Neural cell (in vitro differentiated cells): ENCODE data around the gene GLS. TPM values are rescaled to one million over a fixed set of nuclear protein-coding genes. Genes with fewer than 3 reads are reported as not detected.

ENCODE experiments used
- H2AFZ ChIP-seq: fragments of 200-600, 300-800 bp; sonication (generic), shearing (Covaris generic); 2 replicates; pipeline ENCODE4 v1.6.0; 2014; ENCODE audit warnings: low read depth, mild to moderate bottlenecking, antibody characterized with exemption, low read length, moderate library complexity
- H3F3A ChIP-seq: fragments of 200-600 bp; shearing (Covaris generic); 2 replicates; pipeline ENCODE4 v1.6.1; 2016; ENCODE audit warnings: mild to moderate bottlenecking, moderate library complexity, mixed read lengths, antibody characterized with exemption, low read length; ENCODE audit not compliant: insufficient read depth, poor library complexity, severe bottlenecking
- H3K27ac ChIP-seq: fragments of 200-600, 300-800 bp; sonication (generic), shearing (Covaris generic); 2 replicates; pipeline ENCODE4 v1.5.1; 2014; ENCODE audit warnings: mild to moderate bottlenecking, low read length, moderate library complexity
- H3K27me3 ChIP-seq: fragments of 300-800, 200-600 bp; sonication (generic), shearing (Covaris generic); 2 replicates; pipeline ENCODE4 v1.6.0; 2014; ENCODE audit warnings: mild to moderate bottlenecking, low read depth, low read length, moderate library complexity; ENCODE audit not compliant: insufficient read depth
- H3K36me3 ChIP-seq: fragments of 300-800, 200-600 bp; sonication (generic), shearing (Covaris generic); 2 replicates; pipeline ENCODE4 v1.5.1; 2014; ENCODE audit warnings: mild to moderate bottlenecking, antibody characterized with exemption, low read length, moderate library complexity; ENCODE audit not compliant: insufficient read depth
- H3K4me2 ChIP-seq: fragments of 300-800, 200-600 bp; sonication (generic), shearing (Covaris generic); 2 replicates; pipeline ENCODE4 v1.6.0; 2014; ENCODE audit warnings: mild to moderate bottlenecking, low read length
- H3K4me3 ChIP-seq: fragments of 300-800, 200-600 bp; sonication (generic), shearing (Covaris generic); 2 replicates; pipeline ENCODE4 v1.5.1; 2014; ENCODE audit warnings: mild to moderate bottlenecking, low read length, moderate library complexity
- H3K79me2 ChIP-seq: fragments of 200-600 bp; shearing (Covaris generic); replicated peaks from 2 replicates; pipeline ENCODE4 v1.6.0; 2014; ENCODE audit warnings: mild to moderate bottlenecking, low read length, moderate library complexity; ENCODE audit not compliant: insufficient read depth
- H3K9ac ChIP-seq: fragments of 300-800, 200-600 bp; sonication (generic), shearing (Covaris generic); 2 replicates; pipeline ENCODE4 v1.6.1; 2016; ENCODE audit warnings: mild to moderate bottlenecking, low read length, mixed read lengths
- H3K9me2 ChIP-seq: fragments of 200-600 bp; shearing (Covaris generic); 2 replicates; pipeline ENCODE4 v1.6.1; 2016; ENCODE audit warnings: mild to moderate bottlenecking, low read length, mixed read lengths; ENCODE audit not compliant: insufficient read depth
- H3K9me3 ChIP-seq: fragments of 200-600, 300-800 bp; sonication (generic), shearing (Covaris generic); 2 replicates; pipeline ENCODE4 v1.6.1; 2016; ENCODE audit warnings: mild to moderate bottlenecking, mixed run types, low read length, moderate library complexity, mixed read lengths
- H4K20me1 ChIP-seq: fragments of 200-600 bp; shearing (Covaris generic); 2 replicates; pipeline ENCODE4 v1.6.1; 2016; ENCODE audit warnings: mild to moderate bottlenecking, mixed run types; ENCODE audit not compliant: insufficient read depth
- CTCF ChIP-seq: fragments of 450-650 bp; IDR thresholded peaks from 2 replicates; pipeline ENCODE4 v1.5.1; 2014; ENCODE audit warnings: antibody characterized with exemption, mild to moderate bottlenecking, moderate library complexity; ENCODE audit not compliant: poor library complexity, severe bottlenecking
- EP300 ChIP-seq: fragments of 450-650 bp; conservative IDR thresholded peaks from 2 replicates; pipeline ENCODE4 v1.6.1; 2014; ENCODE audit warnings: antibody characterized with exemption, mild to moderate bottlenecking, moderate library complexity; ENCODE audit not compliant: poor library complexity, severe bottlenecking
- EZH2 ChIP-seq: fragments of 200-600, 300-800 bp; shearing (Covaris generic), sonication (generic); IDR thresholded peaks from 2 replicates; pipeline ENCODE4 v1.6.1; 2014; ENCODE audit warnings: antibody characterized with exemption, low read length, borderline replicate concordance, mild to moderate bottlenecking; ENCODE audit not compliant: insufficient read depth, poor library complexity, severe bottlenecking
- MXI1 ChIP-seq: fragments of 450-650 bp; conservative IDR thresholded peaks from 2 replicates; pipeline ENCODE4 v1.6.1; 2014; ENCODE audit warnings: antibody characterized with exemption, mild to moderate bottlenecking; ENCODE audit not compliant: poor library complexity, severe bottlenecking
- POLR2AphosphoS5 ChIP-seq: IDR thresholded peaks from 2 replicates; pipeline ENCODE4 v1.6.1; 2012
- RAD21 ChIP-seq: fragments of 450-650 bp; conservative IDR thresholded peaks from 2 replicates; pipeline ENCODE4 v1.6.1; 2014; ENCODE audit warnings: antibody characterized with exemption, mild to moderate bottlenecking, moderate library complexity
- REST ChIP-seq: IDR thresholded peaks from 2 replicates; pipeline ENCODE4 v1.6.1; 2012; ENCODE audit warnings: borderline replicate concordance
- SMC3 ChIP-seq: fragments of 450-650 bp; conservative IDR thresholded peaks from 2 replicates; pipeline ENCODE4 v1.6.1; 2014; ENCODE audit warnings: antibody characterized with exemption, mild to moderate bottlenecking, moderate library complexity; ENCODE audit not compliant: poor library complexity
- TAF1 ChIP-seq: IDR thresholded peaks from 2 replicates; pipeline ENCODE4 v1.6.1; 2012; ENCODE audit warnings: low read depth
- polyA plus RNA-seq: library from polyadenylated mRNA; depleted of rRNA; stranded (reverse); fragments of >200 nt; gene quantifications from 2 replicates; pipeline ENCODE4 v1.2.3, GENCODE V29; 2014

Gene GLS
- polyA plus RNA-seq, 1 donor from 2014 or later, result 90.2 TPM

GRCh38 chr2:190855245-190855644 lies 25.4 kb upstream of the GLS start:
- no peaks in the 10 kb centered on the region for H3K9me2 ChIP-seq
- H3K4me2 ChIP-seq, result no peak overlapping the region
- H3K9me3 ChIP-seq, result no peaks in the 10 kb centered on the region
- no peak overlapping the region for H3K27ac ChIP-seq
- H3K4me3 ChIP-seq, result no peak overlapping the region
- no peak overlapping the region for H3K9ac ChIP-seq
- no peaks in the 10 kb centered on the region for H3K79me2 ChIP-seq
- no peak overlapping the region for H2AFZ ChIP-seq
- no peaks in the 10 kb centered on the region for H3K27me3 ChIP-seq
- no peaks in the 10 kb centered on the region for H3K36me3 ChIP-seq
- H4K20me1 ChIP-seq, result no peaks in the 10 kb centered on the region
- no peaks in the 10 kb centered on the region for H3F3A ChIP-seq
- no peak for TF ChIP-seq REST
- no peak for TF ChIP-seq MXI1
- TF ChIP-seq POLR2AphosphoS5, result no peak
- no peak for TF ChIP-seq EP300
- no peak for TF ChIP-seq TAF1
- TF ChIP-seq RAD21, result no peak
- TF ChIP-seq CTCF, result no peak
- TF ChIP-seq EZH2, result no peak
- TF ChIP-seq SMC3, result no peak

- no peaks in the 10 kb centered on the region for H3K9me3 ChIP-seq
- no peak overlapping the region for H3K27ac ChIP-seq
- H2AFZ ChIP-seq, result no peak overlapping the region
- no peaks in the 10 kb centered on the region for H3K36me3 ChIP-seq
- no peaks in the 10 kb centered on the region for H3F3A ChIP-seq
- H3K4me3 ChIP-seq, result no peak overlapping the region
- no peak overlapping the region for H3K4me2 ChIP-seq
- H3K27me3 ChIP-seq, result no peaks in the 10 kb centered on the region
- TF ChIP-seq TAF1 (no peak), SMC3 (no peak)
- no peak overlapping the region for H3K9ac ChIP-seq
- no peaks in the 10 kb centered on the region for H4K20me1 ChIP-seq
- H3K79me2 ChIP-seq, result no peaks in the 10 kb centered on the region
- H3K9me2 ChIP-seq, result no peaks in the 10 kb centered on the region
Observed at GRCh38 chr2:190856985-190857384, 23.6 kb upstream of the GLS start.

GRCh38 chr2:190858817-190859216 lies 21.8 kb upstream of the GLS start:
- Histone ChIP-seq H3K27me3 (no peaks in the 10 kb centered on the region), H3K9me2 (no peaks in the 10 kb centered on the region), H3K27ac (no peak overlapping the region), H3K4me2 (no peak overlapping the region), H3K9me3 (no peaks in the 10 kb centered on the region), H3K79me2 (no peaks in the 10 kb centered on the region), H4K20me1 (no peaks in the 10 kb centered on the region), H3K36me3 (no peaks in the 10 kb centered on the region), H2AFZ (no peak overlapping the region), H3F3A (no peaks in the 10 kb centered on the region), H3K9ac (no peak overlapping the region), H3K4me3 (no peak overlapping the region)
- no peak for TF ChIP-seq SMC3
- no peak for TF ChIP-seq EZH2
- no peak for TF ChIP-seq MXI1
- no peak for TF ChIP-seq EP300
- no peak for TF ChIP-seq TAF1
- no peak for TF ChIP-seq REST
